ENCODE measurements around the gene SZT2. TPM values are rescaled to one million over a fixed set of nuclear protein-coding genes. Genes with fewer than 3 reads are reported as not detected.
"Not testable (repeated sequence)": the region's sequence is repeated elsewhere in the genome, so short reads cannot be mapped to it uniquely, and the experiment has no call there.

The SZT2 gene
- total and polyA plus RNA-seq, 5 donors: 20.8 to 36.4 (median 32.6) TPM

DNA sequence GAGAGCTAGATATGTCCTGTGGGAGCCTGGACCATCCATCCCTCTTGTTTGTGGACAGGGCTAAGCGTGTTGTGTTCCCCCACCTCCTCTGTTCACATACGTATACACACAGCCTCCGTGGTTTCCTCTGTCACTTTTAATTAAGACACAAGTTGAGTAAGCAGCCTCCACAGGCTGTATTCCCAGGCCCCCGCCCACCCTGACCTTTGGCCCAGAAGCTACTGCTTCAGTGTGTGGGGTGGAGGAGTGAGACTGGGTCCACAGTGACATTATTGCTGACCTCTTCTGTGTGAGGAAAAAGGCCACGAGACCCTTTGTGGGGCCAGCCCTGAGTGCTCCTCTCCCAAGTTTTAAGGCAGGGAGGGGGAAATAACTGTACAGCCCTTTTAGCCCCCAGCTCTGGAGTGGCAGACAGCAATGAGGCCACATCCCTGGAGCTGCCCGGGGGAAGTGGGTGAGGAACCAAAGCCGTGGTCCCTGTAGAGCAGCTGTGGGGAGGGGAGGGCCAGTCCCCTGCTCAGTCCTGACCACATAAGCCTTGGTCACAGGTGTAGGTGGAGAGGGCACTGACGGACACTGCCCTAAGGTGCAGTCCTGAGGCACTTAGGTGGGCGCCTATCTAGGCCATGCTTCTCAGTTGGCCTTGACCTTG lies 26.3 kb upstream of the SZT2 start:
- ATAC-seq: no peak
- DNase-seq: peak in 1 of 3 donors; percentile 37
- Histone ChIP-seq H3K27ac (ENCODE audit: low read length) (no peak overlapping the region), H3K9me3 (ENCODE audit: control insufficient read depth, low read length) (no peaks in the 10 kb centered on the region), H3K27me3 (ENCODE audit: control insufficient read depth, insufficient read depth) (no peaks in the 10 kb centered on the region), H3K4me3 (ENCODE audit: low read length) (no peak overlapping the region), H3K4me1 (ENCODE audit: control insufficient read depth, insufficient read depth, low read length) (peaks cover 7% of the 10 kb centered on the region)
- whole genome bisulfite sequencing: 73% methylated on average over 9 of the region's 9 CpGs
- intact Hi-C loops (cut with DNase I): no loop called here

GRCh38 chr1:43363935-43364525 lies 25.7 kb upstream of the SZT2 start:
- H3K4me3 ChIP-seq (ENCODE audit: low read length): no peak overlapping the region
- ATAC-seq (no peak), DNase-seq (no peak)
- H3K9me3 ChIP-seq (ENCODE audit: control insufficient read depth, low read length): no peaks in the 10 kb centered on the region
- intact Hi-C loops (cut with DNase I): no loop called here
- H3K4me1 ChIP-seq (ENCODE audit: control insufficient read depth, insufficient read depth, low read length): peaks cover 10% of the 10 kb centered on the region
- 77% methylated on average over 5 of the region's 5 CpGs for WGBS
- H3K27ac ChIP-seq (ENCODE audit: low read length): no peak overlapping the region
- H3K27me3 ChIP-seq (ENCODE audit: control insufficient read depth, insufficient read depth): no peaks in the 10 kb centered on the region

GRCh38 chr1:43365678-43366077 lies 24.0 kb upstream of the SZT2 start:
- H3K4me3 ChIP-seq (ENCODE audit: low read length): no peak overlapping the region
- 72% methylated on average over 2 of the region's 2 CpGs for WGBS
- peaks cover 10% of the 10 kb centered on the region for H3K4me1 ChIP-seq (ENCODE audit: control insufficient read depth, insufficient read depth, low read length)
- DNase-seq (no peak), ATAC-seq (no peak)
- no peak overlapping the region for H3K27ac ChIP-seq (ENCODE audit: low read length)
- intact Hi-C loops (cut with DNase I): no loop called here
- no peaks in the 10 kb centered on the region for H3K9me3 ChIP-seq (ENCODE audit: control insufficient read depth, low read length)
- H3K27me3 ChIP-seq (ENCODE audit: control insufficient read depth, insufficient read depth): no peaks in the 10 kb centered on the region

- H3K27ac ChIP-seq (ENCODE audit: low read length): no peak overlapping the region
- intact Hi-C loops (cut with DNase I): no loop called here
- no peaks in the 10 kb centered on the region for H3K27me3 ChIP-seq (ENCODE audit: control insufficient read depth, insufficient read depth)
- 60% methylated on average over 11 of the region's 11 CpGs for WGBS
- H3K9me3 ChIP-seq (ENCODE audit: control insufficient read depth, low read length): no peaks in the 10 kb centered on the region
- H3K4me1 ChIP-seq (ENCODE audit: control insufficient read depth, insufficient read depth, low read length): peaks cover 10% of the 10 kb centered on the region
- H3K4me3 ChIP-seq (ENCODE audit: low read length): no peak overlapping the region
- ATAC-seq (no peak), DNase-seq (peak in 2 of 3 donors; percentile 32 to 68)
These were observed 23.5 kb upstream of the SZT2 start for GRCh38 chr1:43366179-43366578.

DNA sequence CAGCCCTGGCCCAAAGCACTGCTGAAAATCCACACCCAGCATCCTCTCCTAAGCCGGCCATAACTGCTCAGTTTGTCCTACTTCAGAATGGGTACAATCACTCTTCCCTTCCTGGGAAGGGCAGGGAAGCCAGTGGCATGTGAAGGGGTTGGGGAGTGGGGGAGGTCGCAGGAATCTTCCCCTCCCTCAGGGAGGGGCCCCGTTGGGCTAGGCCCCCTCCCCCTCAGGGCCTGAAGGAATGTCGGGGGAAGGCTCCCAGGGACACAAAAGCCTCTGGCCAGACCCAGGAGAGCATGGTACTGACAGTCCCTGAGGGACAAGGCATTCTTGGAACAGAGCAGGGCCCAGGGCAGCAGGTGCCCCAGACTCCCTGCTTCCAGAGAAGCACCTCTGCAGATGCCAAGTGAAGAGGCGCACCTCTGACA lies 23.1 kb upstream of the SZT2 start:
- WGBS: 20% methylated on average over 5 of the region's 5 CpGs
- Histone ChIP-seq H3K27ac (ENCODE audit: low read length) (peak overlapping the region; percentile 4), H3K9me3 (ENCODE audit: control insufficient read depth, low read length) (no peaks in the 10 kb centered on the region), H3K4me3 (ENCODE audit: low read length) (peak overlapping the region; percentile 82), H3K4me1 (ENCODE audit: control insufficient read depth, insufficient read depth, low read length) (peaks cover 10% of the 10 kb centered on the region), H3K27me3 (ENCODE audit: control insufficient read depth, insufficient read depth) (no peaks in the 10 kb centered on the region)
- ATAC-seq (peak in 1 of 2 donors; percentile 1), DNase-seq (no peak)
- intact Hi-C loops (cut with DNase I): no loop called here

- Histone ChIP-seq H3K4me1 (ENCODE audit: control insufficient read depth, insufficient read depth, low read length) (peaks cover 10% of the 10 kb centered on the region), H3K4me3 (ENCODE audit: low read length) (peak overlapping the region; percentile 82), H3K27me3 (ENCODE audit: control insufficient read depth, insufficient read depth) (no peaks in the 10 kb centered on the region), H3K9me3 (ENCODE audit: control insufficient read depth, low read length) (no peaks in the 10 kb centered on the region), H3K27ac (ENCODE audit: low read length) (peak overlapping the region; percentile 95)
- WGBS: 1% methylated on average over 48 of the region's 48 CpGs
- ATAC-seq (peak; percentile 74 to 81), DNase-seq (peak; percentile 46 to 77 (median 70))
- intact Hi-C loops (cut with DNase I): no loop called here
These were observed 22.4 kb upstream of the SZT2 start for GRCh38 chr1:43367026-43367903.

DNA sequence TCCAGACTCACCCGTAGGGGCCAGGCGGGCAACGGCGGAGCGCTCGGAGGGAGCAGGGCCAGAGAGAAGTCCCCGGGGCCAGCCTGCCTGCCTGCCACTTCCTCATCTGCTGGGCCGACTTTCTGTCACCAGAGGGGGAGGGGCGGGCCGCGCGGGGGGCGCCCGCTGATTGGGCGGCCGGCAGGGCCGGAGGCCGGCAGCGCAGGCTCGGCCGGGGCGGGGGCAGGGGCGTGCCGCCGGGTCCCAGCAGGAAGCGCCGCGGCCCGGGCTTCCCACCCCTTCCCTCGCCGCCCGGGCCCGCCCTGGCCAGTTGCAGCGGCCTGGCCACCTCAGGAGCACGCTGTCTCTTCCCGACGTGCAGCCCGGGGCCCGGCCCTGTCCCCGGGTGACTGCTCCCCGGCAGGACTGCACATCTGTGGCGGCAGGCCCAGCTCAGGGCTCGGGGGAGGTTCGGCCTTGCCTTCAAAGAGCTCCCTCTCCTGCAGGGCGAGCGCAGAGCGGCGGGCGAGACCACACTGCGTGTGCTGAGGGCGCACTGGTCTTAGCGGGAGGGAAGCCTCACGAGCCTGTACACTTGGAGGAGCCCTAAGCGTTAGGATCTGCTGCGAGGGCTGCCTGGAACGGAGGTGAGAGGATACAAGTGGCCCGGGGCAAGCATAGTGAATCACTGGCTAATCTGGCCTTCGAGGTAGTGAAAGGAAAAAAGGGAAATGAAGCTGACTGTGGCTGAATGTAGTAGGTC lies 21.6 kb upstream of the SZT2 start, which contains the start of gene ELOVL1:
ELOVL1 (minus strand) TSS at position 108 of the 742 bp plus-strand sequence. CDS start 2,402 bp downstream, outside the sequence.
- Histone ChIP-seq H3K4me3 (ENCODE audit: low read length) (peak within 1 kb of the TSS; percentile 82), H3K27ac (ENCODE audit: low read length) (peak within 1 kb of the TSS; percentile 96), H3K27me3 (ENCODE audit: control insufficient read depth, insufficient read depth) (no peaks in the 10 kb centered on the region), H3K9me3 (ENCODE audit: control insufficient read depth, low read length) (no peaks in the 10 kb centered on the region), H3K4me1 (ENCODE audit: control insufficient read depth, insufficient read depth, low read length) (peaks cover 10% of the 10 kb centered on the region)
- DNase-seq (peak; percentile 95 to 98 (median 98)), ATAC-seq (peak; percentile 95 to 96)
- intact Hi-C loops (cut with DNase I): no loop called here
- under 1% methylated on average over 57 of the region's 58 CpGs for WGBS

- WGBS: 21% methylated on average over 6 of the region's 6 CpGs
- peaks cover 12% of the 10 kb centered on the region for H3K4me1 ChIP-seq (ENCODE audit: control insufficient read depth, insufficient read depth, low read length)
- no peaks in the 10 kb centered on the region for H3K9me3 ChIP-seq (ENCODE audit: control insufficient read depth, low read length)
- intact Hi-C loops (cut with DNase I): no loop called here
- peak overlapping the region; percentile 96 for H3K27ac ChIP-seq (ENCODE audit: low read length)
- no peak for DNase-seq
- no peak for ATAC-seq
- no peaks in the 10 kb centered on the region for H3K27me3 ChIP-seq (ENCODE audit: control insufficient read depth, insufficient read depth)
- peak overlapping the region; percentile 82 for H3K4me3 ChIP-seq (ENCODE audit: low read length)
These were observed 21.1 kb upstream of the SZT2 start for GRCh38 chr1:43368646-43369020.

DNA sequence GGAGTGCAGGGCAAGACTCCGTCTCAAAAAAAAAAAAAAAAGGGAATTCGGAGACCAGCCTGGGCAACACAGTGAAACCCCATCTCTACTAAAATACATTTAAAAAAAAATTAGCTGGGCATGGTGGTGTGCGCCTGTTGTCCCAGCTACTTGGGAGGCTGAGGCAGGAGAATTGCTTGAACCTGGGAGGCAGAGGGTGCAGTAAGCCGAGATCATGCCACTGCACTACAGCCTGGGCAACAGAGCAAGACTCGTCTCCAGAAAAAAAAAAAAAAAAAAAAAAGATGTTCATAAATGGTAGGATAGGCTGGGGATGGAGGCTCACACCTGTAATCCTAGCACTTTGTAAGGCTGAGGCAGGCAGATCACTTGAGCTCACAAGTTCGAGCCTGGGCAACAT lies 19.9 kb upstream of the SZT2 start:
- peaks cover 12% of the 10 kb centered on the region for H3K4me1 ChIP-seq (ENCODE audit: control insufficient read depth, insufficient read depth, low read length)
- intact Hi-C loops (cut with DNase I); ATAC-seq; DNase-seq; H3K27me3 ChIP-seq (ENCODE audit: control insufficient read depth, insufficient read depth); H3K9me3 ChIP-seq (ENCODE audit: control insufficient read depth, low read length); H3K4me3 ChIP-seq (ENCODE audit: low read length); H3K27ac ChIP-seq (ENCODE audit: low read length): not testable (repeated sequence)
- 96% methylated on average over 6 of the region's 6 CpGs for WGBS

- ATAC-seq: no peak
These were observed 19.1 kb upstream of the SZT2 start for GRCh38 chr1:43370564-43370963.

More at GRCh38 chr1:43370564-43370963, 19.1 kb upstream of the SZT2 start:
- Histone ChIP-seq H3K27ac (ENCODE audit: low read length) (no peak overlapping the region), H3K4me3 (ENCODE audit: low read length) (no peak overlapping the region), H3K4me1 (ENCODE audit: control insufficient read depth, insufficient read depth, low read length) (peaks cover 12% of the 10 kb centered on the region), H3K27me3 (ENCODE audit: control insufficient read depth, insufficient read depth) (no peaks in the 10 kb centered on the region), H3K9me3 (ENCODE audit: control insufficient read depth, low read length) (no peaks in the 10 kb centered on the region)
- 85% methylated on average over 4 of the region's 4 CpGs for WGBS
- intact Hi-C loops (cut with DNase I): no loop called here
- DNase-seq: no peak
